GM23338 (cell line): ENCODE data around the gene KIF4B. TPM values are rescaled to one million over a fixed set of nuclear protein-coding genes. Genes with fewer than 3 reads are reported as not detected.

Source experiments
- ATAC-seq: fragments of 200-7000 bp; cut with Tn5 transposase; 3 replicates; pipeline ENCODE4 v1.9.1; 2020
- DNase-seq: peaks from one replicate; pipeline ENCODE4 v3.0.0-alpha.2; 2015; ENCODE audit warnings: low spot score
- H2AFZ ChIP-seq: fragments of 200-600 bp; sonication (generic); 2 replicates; pipeline ENCODE4 v1.8.0; 2016; ENCODE audit warnings: antibody characterized with exemption, mild to moderate bottlenecking, moderate library complexity
- H3F3A ChIP-seq: fragments of 200-600 bp; sonication (generic); replicated peaks from 2 replicates; pipeline ENCODE4 v1.8.0; 2017; ENCODE audit warnings: antibody characterized with exemption, mixed run types, low read depth
- H3K27ac ChIP-seq: fragments of 200-600 bp; sonication (generic); 2 replicates; pipeline ENCODE4 v1.6.1; 2016; ENCODE audit warnings: low read depth
- H3K27me3 ChIP-seq: fragments of 200-600 bp; sonication (generic); 2 replicates; pipeline ENCODE4 v1.8.0; 2016; ENCODE audit warnings: mild to moderate bottlenecking, mixed run types, moderate library complexity; ENCODE audit not compliant: insufficient read depth
- H3K36me3 ChIP-seq: fragments of 200-600 bp; sonication (generic); 2 replicates; pipeline ENCODE4 v1.8.0; 2016; ENCODE audit warnings: mild to moderate bottlenecking; ENCODE audit not compliant: insufficient read depth
- H3K4me1 ChIP-seq: fragments of 200-600 bp; sonication (generic); 2 replicates; pipeline ENCODE4 v1.8.0; 2016; ENCODE audit warnings: mild to moderate bottlenecking, moderate library complexity; ENCODE audit not compliant: insufficient read depth
- H3K4me2 ChIP-seq: fragments of 200-600 bp; sonication (generic); 2 replicates; pipeline ENCODE4 v1.7.1; 2017; ENCODE audit warnings: mixed run types
- H3K4me3 ChIP-seq: fragments of 200-600 bp; sonication (generic); 2 replicates; pipeline ENCODE4 v1.6.1; 2016; ENCODE audit warnings: mixed run types
- H3K79me2 ChIP-seq: fragments of 200-600 bp; sonication (generic); replicated peaks from 2 replicates; pipeline ENCODE4 v1.8.0; 2017; ENCODE audit warnings: mild to moderate bottlenecking; ENCODE audit not compliant: insufficient read depth
- H3K9me2 ChIP-seq: fragments of 200-600 bp; sonication (generic); 2 replicates; pipeline ENCODE4 v1.8.0; 2017; ENCODE audit not compliant: insufficient read depth
- H4K20me1 ChIP-seq: fragments of 200-600 bp; sonication (generic); replicated peaks from 2 replicates; pipeline ENCODE4 v1.8.0; 2017; ENCODE audit warnings: mild to moderate bottlenecking; ENCODE audit not compliant: insufficient read depth
- H3K27ac Mint-ChIP-seq: 2 replicates; pipeline ENCODE4 v1.8.0; 2020; ENCODE audit warnings: inconsistent platforms, mild to moderate bottlenecking, moderate library complexity, mixed read lengths
- H3K27me3 Mint-ChIP-seq: 3 replicates; pipeline ENCODE4 v1.8.0; 2022; ENCODE audit warnings: low read depth, mild to moderate bottlenecking, moderate library complexity, mixed read lengths, inconsistent platforms; ENCODE audit not compliant: insufficient read depth, poor library complexity
- H3K36me3 Mint-ChIP-seq: 3 replicates; pipeline ENCODE4 v1.8.0; 2021; ENCODE audit warnings: low read depth, mild to moderate bottlenecking, inconsistent platforms, moderate library complexity, mixed read lengths
- H3K4me1 Mint-ChIP-seq: 3 replicates; pipeline ENCODE4 v1.8.0; 2020; ENCODE audit warnings: mild to moderate bottlenecking, inconsistent platforms, mixed read lengths
- H3K4me3 Mint-ChIP-seq: 3 replicates; pipeline ENCODE4 v1.8.0; 2021; ENCODE audit warnings: moderate library complexity, mild to moderate bottlenecking, inconsistent platforms, mixed read lengths
- H3K9me3 Mint-ChIP-seq: 3 replicates; pipeline ENCODE4 v1.8.0; 2020; ENCODE audit warnings: moderate library complexity, mild to moderate bottlenecking, inconsistent platforms, mixed read lengths
- CREB1 ChIP-seq: fragments of 250-450 bp; sonication (Bioruptor Pico); IDR thresholded peaks from 2 replicates; pipeline ENCODE4 v1.5.0; 2020; ENCODE audit warnings: low read depth, mild to moderate bottlenecking, moderate library complexity
- CTCF ChIP-seq, 2 experiments: fragments of 200-600 bp in 1 of 2; sonication (generic) in 1 of 2; conservative IDR thresholded peaks; 2 replicates each; pipeline versions ENCODE4 v1.5.1 to v1.6.1; 2016 to 2017; ENCODE audit warnings: antibody characterized with exemption in 2 of 2, low read depth in 2 of 2, mild to moderate bottlenecking in 2 of 2, moderate library complexity in 1 of 2
- ETS1 ChIP-seq: IDR thresholded peaks from 2 replicates; pipeline ENCODE4 v1.6.1; 2016; ENCODE audit warnings: antibody characterized with exemption
- EZH2 ChIP-seq: fragments of 200-600 bp; sonication (generic); IDR thresholded peaks from one replicate; pipeline ENCODE4 v1.8.0; 2017; ENCODE audit warnings: antibody characterized with exemption, mild to moderate bottlenecking, low read depth; ENCODE audit not compliant: unreplicated experiment
- JUNB ChIP-seq: IDR thresholded peaks from one replicate; pipeline ENCODE4 v1.6.1; 2016; ENCODE audit warnings: antibody characterized with exemption; ENCODE audit not compliant: unreplicated experiment
- POLR2AphosphoS5 ChIP-seq: IDR thresholded peaks from 2 replicates; pipeline ENCODE4 v1.6.1; 2016; ENCODE audit warnings: antibody characterized with exemption, low read depth
- REST ChIP-seq: IDR thresholded peaks from one replicate; pipeline ENCODE4 v1.6.1; 2018; ENCODE audit warnings: antibody characterized with exemption; ENCODE audit not compliant: unreplicated experiment
- polyA plus RNA-seq: library from polyadenylated mRNA; unstranded; fragments of >200 nt; fragmentation: Nextera tagmentation; extraction: Ambion mirVana; gene quantifications from 2 replicates; pipeline ENCODE4 v1.2.1, GENCODE V29; 2016
- total RNA-seq: library from RNA; depleted of rRNA; stranded (reverse); fragments of >200 nt; shearing (Covaris generic); gene quantifications from 2 replicates; pipeline ENCODE4 v1.2.3, GENCODE V29; 2014

Gene KIF4B
- total and polyA plus RNA-seq, 2 experiments from 2014 or later: not detected

GRCh38 chr5:155052532-155052931, 39.0 kb downstream of the KIF4B start:
- Mint-ChIP-seq H3K4me3 (no peak overlapping the region), H3K27me3 (no peaks in the 10 kb centered on the region), H3K36me3 (no peaks in the 10 kb centered on the region), H3K27ac (peak overlapping the region; percentile 69; the same call in 1 of the 2 replicates), H3K4me1 (peaks cover 46% of the 10 kb centered on the region), H3K9me3 (no peaks in the 10 kb centered on the region)
- H3K9me2 ChIP-seq: peaks cover 10% of the 10 kb centered on the region; the same call in 1 of the 2 replicates
- peak overlapping the region; percentile 40; the same call in 1 of the 2 replicates for H3K27ac ChIP-seq
- no peak overlapping the region for H2AFZ ChIP-seq
- H3F3A ChIP-seq: no peaks in the 10 kb centered on the region
- H3K27me3 ChIP-seq: no peaks in the 10 kb centered on the region
- H3K36me3 ChIP-seq: no peaks in the 10 kb centered on the region
- H3K79me2 ChIP-seq: no peaks in the 10 kb centered on the region
- H3K4me3 ChIP-seq: no peak overlapping the region
- DNase-seq (no peak), ATAC-seq (no peak)
- H3K4me2 ChIP-seq: peak overlapping the region; percentile 59; the same call in 1 of the 2 replicates
- TF ChIP-seq EZH2: no peak
- no peak for TF ChIP-seq CREB1 (CRISPR knock-in tag)
- no peak for TF ChIP-seq REST
- TF ChIP-seq CTCF (conservative IDR thresholded peaks at IDR 0.05; ENCODE audit: low read depth in 2 of 2): no peak
- no peaks in the 10 kb centered on the region for H4K20me1 ChIP-seq
- peaks cover 43% of the 10 kb centered on the region for H3K4me1 ChIP-seq

- H3F3A ChIP-seq: no peaks in the 10 kb centered on the region
- peak overlapping the region; percentile 4; the same call in 1 of the 2 replicates for H2AFZ ChIP-seq
- DNase-seq (peak; percentile 55), ATAC-seq (peak; percentile 47)
- H3K27me3 ChIP-seq: no peaks in the 10 kb centered on the region
- peak overlapping the region; percentile 59; the same call in 1 of the 2 replicates for H3K4me2 ChIP-seq
- no peaks in the 10 kb centered on the region for H3K36me3 ChIP-seq
- Mint-ChIP-seq H3K4me3 (no peak overlapping the region), H3K9me3 (no peaks in the 10 kb centered on the region), H3K4me1 (peaks cover 42% of the 10 kb centered on the region), H3K27ac (no peak overlapping the region), H3K27me3 (no peaks in the 10 kb centered on the region), H3K36me3 (no peaks in the 10 kb centered on the region)
- H4K20me1 ChIP-seq: no peaks in the 10 kb centered on the region
- no peak for TF ChIP-seq CTCF (conservative IDR thresholded peaks at IDR 0.05; ENCODE audit: low read depth in 2 of 2)
- TF ChIP-seq JUNB: no peak
- no peak for TF ChIP-seq REST
- TF ChIP-seq ETS1: no peak
- TF ChIP-seq POLR2AphosphoS5: no peak
- no peak overlapping the region for H3K27ac ChIP-seq
- H3K79me2 ChIP-seq: no peaks in the 10 kb centered on the region
- no peak overlapping the region for H3K4me3 ChIP-seq
- H3K4me1 ChIP-seq: peaks cover 42% of the 10 kb centered on the region
- peaks cover 4% of the 10 kb centered on the region; the same call in 1 of the 2 replicates for H3K9me2 ChIP-seq
These were observed 39.9 kb downstream of the KIF4B start for GRCh38 chr5:155053501-155053900.
